LNCaP clone FGC (cell line): ENCODE results near the gene ZFP36L1.

Experiments used
- DNase-seq: peaks from one replicate; pipeline ENCODE4 v3.0.0-alpha.2; 2011; ENCODE audit warnings: low read depth
- H3K4me3 ChIP-seq: 2 replicates; pipeline ENCODE4 v1.5.1; 2011; ENCODE audit warnings: mild to moderate bottlenecking, low read depth, low read length, control low read depth
- CTCF ChIP-seq: IDR thresholded peaks from 2 replicates; pipeline ENCODE4 v1.5.1; 2012; ENCODE audit warnings: mild to moderate bottlenecking; ENCODE audit not compliant: control insufficient read depth, insufficient read depth; ENCODE audit errors: extremely low read depth

Gene ZFP36L1

GRCh38 chr14:68792979-68793733 is at the start of gene ZFP36L1:
Gene ZFP36L1, minus strand, starts transcription at chr14:68793067. Its CDS starts 129 bp downstream, at chr14:68792938.
- peak; percentile 61 for DNase-seq
- peak within 1 kb of the TSS; percentile 96 for H3K4me3 ChIP-seq
- TF ChIP-seq CTCF: no peak

GRCh38 chr14:68842298-68842697 is 49.4 kb upstream of the ZFP36L1 start:
- H3K4me3 ChIP-seq: no peak overlapping the region

GRCh38 chr14:68841016-68841809 is 48.3 kb upstream of the ZFP36L1 start:
- H3K4me3 ChIP-seq: no peak overlapping the region
- no peak for TF ChIP-seq CTCF
- no peak for DNase-seq

More at GRCh38 chr14:68842298-68842697, 49.4 kb upstream of the ZFP36L1 start:
- no peak for TF ChIP-seq CTCF
- no peak for DNase-seq

- DNase-seq: no peak
Observed at GRCh38 chr14:68840454-68840853, 47.6 kb upstream of the ZFP36L1 start.

GRCh38 chr14:68836082-68836481 is 43.2 kb upstream of the ZFP36L1 start:
- DNase-seq: no peak
- no peak for TF ChIP-seq CTCF
- no peak overlapping the region for H3K4me3 ChIP-seq

More at GRCh38 chr14:68840454-68840853, 47.6 kb upstream of the ZFP36L1 start:
- no peak for TF ChIP-seq CTCF
- no peak overlapping the region for H3K4me3 ChIP-seq

- no peak for TF ChIP-seq CTCF
- no peak overlapping the region for H3K4me3 ChIP-seq
- no peak for DNase-seq
Observed at GRCh38 chr14:68834816-68835215, 41.9 kb upstream of the ZFP36L1 start.
